ENCODE results near the gene RSBN1L.

The RSBN1L gene

DNA sequence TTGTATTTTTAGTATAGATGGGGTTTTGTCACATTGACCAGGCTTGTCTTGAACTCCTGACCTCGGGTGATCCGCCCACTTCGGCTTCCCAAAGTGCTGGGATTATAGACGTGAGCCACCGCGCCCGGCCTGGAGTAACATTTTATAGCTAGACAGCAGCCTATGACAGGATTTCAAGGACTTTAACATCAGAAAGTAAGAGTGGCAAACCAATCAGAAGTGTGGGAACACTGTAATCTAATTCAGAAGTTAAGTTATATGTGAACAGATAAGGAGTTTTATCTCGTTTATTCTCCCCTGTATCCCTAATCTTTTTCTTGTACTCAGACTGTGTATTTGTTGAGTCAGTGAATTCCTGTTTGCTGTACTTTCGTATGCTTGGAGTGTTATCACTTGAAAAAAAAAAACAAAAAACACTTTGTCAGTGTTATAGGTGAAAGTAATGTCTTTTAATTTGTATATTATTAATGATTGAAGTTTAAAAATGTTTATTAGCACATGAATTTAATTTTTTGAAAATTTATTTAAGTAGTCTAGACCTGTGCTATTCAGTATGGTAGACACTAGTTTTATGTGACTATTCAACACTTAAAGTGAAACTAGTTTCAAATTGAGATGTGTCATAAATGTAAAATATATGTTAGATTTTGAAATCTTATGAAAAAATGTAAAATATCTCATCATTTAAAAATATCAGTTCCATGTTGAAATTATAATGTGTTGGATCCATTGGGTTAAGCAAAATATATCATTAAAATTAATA, 38.6 kb downstream of the RSBN1L start:
- DNase-seq = no peak

DNA sequence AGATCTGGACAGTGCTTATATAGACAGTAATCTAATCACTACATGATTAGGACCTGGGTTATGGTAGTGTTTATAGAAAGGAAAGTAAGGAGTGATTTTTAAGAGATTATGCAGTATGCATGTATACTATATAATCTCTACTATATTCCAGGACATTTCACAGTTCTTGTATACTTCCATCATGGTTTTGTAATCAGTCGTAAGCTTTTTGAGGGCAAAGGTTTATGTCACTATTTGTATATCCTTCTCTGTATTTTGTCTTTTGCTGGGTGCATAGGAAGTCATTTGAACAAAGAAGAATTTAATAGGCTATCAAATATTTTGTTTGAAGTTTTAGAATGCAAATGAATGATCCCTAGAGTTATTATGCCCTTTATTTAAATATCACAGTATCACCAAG, 39.2 kb downstream of the RSBN1L start:
- DNase-seq = no peak

GRCh38 chr7:77736991-77737390, 40.7 kb downstream of the RSBN1L start:
- DNase-seq = no peak

GRCh38 chr7:77738382-77738781, 42.1 kb downstream of the RSBN1L start:
- DNase-seq = no peak

GRCh38 chr7:77738871-77739270, 42.6 kb downstream of the RSBN1L start:
- DNase-seq = no peak

DNA sequence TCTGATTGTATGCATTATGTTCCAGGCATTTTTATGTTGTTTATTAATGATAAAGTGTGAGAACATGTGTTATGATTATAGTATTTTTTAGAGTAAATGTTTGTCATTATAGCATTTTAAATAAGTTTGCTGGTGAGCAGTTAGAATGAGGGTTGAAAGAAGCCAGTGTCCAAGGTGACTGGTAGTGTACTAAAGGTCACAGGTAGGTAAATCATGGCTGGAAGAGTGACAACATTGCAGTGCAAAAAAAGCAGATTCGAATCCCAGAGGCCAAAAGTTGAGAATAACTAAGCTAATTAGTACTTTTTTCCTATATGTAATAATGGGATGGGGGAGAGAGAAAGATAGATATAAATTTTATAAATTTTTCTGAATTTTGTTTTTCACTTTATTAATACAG, 44.0 kb downstream of the RSBN1L start:
- no peak for DNase-seq

DNA sequence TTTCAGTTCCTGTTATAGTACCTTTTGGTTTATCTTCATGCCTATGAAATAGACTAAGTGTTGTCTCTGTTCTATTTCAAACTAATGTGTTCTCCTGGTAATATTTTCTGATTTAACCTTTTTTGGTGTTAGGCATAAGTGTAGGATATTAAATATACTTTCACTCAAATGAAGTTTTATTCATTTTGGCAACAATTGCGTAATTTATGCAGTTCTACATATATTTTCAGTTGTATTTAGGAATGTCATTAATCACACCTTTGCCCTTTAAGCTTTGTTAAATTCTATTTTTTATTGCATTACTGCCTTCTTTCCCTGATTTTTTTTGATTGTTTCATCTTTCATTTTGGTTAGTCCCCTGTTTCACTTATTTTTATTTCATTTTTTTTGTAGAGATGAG, 47.3 kb downstream of the RSBN1L start:
- no peak for DNase-seq

DNA sequence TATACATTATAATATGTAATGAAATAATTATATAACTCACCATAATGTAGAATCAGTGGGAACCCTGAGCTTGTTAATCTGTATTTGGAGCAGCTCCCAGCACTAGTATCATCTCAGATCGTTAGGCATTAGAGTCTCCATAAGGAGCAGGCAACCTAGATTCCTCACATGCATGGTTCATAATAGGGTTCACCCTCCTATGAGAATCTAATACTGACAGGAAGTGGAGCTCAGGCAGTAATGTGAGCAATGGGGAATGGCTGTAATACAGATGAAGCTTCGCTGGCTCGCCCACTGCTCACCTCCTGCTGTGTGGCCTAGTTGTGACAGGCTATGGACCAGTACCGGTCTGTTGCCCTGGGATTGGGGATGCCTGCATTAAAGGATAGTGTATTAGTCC, 49.5 kb downstream of the RSBN1L start:
- no peak for DNase-seq

- DNase-seq = no peak
Measured at GRCh38 chr7:77746164-77746823, 50.0 kb downstream of the RSBN1L start.

GRCh38 chr7:77746824-77747165, 50.5 kb downstream of the RSBN1L start:
- no peak for DNase-seq

DNA sequence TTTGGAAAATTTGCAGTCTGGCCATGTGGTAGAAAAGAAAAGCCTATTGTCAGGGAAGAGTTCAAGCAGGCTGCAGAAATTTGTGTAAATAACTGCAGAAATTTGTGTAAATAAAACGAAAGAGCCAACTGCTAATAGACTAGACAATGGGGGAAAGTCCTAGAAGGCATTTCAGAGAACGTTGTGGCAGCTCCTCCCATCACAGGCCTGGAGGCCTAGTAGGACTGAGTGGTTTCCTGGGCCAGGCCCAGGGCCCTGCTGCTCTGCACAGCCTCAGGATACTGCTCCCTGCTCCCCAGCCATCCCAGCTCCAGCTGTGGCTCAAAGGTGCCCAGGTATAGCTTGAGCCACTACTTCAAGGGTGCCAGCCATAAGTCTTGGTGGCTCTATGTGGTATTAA, 50.9 kb downstream of the RSBN1L start:
- no peak for DNase-seq

DNA sequence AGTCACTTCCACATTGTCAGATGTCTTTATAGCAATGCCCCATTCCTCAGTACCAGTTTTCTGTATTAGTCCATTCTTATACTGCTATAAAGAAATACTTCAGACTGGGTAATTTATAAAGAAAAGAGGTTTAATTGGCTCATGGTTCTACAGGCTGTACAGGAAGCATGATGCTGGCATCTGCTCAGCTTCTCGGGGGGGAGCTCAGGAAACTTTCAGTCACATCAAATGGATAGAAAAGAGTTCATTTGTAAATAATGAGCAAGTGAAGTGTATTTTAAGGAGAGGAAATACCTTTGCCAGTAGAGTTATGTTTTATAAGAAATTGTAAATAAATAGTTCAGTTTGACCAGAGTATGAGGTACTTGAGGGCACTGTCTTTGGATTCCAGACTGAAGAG, 51.5 kb downstream of the RSBN1L start:
- DNase-seq = no peak

DNA sequence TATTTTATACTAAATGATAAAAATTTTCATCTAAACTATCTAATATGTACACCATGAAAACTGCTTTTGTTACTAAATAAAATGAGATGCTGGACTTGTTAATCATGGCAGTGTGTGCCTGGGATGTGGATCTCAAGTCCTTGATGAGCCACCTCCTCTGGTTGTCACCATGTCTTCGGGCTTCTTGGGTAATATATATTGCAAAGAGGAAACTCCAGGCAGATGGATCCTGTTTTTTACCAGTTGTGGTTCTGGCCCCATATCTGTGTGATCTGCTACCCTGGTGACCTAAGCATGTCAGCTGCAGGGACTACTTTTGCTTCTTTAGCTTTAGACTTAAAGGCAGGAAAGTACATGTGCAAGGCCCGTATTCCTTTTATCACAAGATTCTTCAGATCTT, 55.8 kb downstream of the RSBN1L start:
- no peak for DNase-seq

DNA sequence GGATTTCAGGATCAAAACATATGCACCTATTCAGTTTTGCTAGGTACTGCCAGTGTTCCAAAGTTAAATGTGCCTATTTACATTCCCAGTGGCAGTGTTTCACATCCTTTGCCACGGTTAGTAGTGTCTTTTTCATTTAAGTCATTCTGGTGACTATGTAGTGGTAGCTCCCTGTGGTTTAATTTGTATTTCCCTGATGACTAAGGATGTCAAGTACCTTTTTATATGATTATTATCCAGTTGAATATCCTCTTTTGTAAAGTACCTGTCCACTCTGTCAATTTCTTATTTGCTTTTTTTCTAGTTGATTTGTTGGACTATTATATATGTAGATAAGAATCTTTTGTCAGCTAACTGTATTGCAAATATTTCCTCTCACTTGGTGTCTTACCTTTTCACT, 56.9 kb downstream of the RSBN1L start:
- DNase-seq = peak; percentile 73

DNA sequence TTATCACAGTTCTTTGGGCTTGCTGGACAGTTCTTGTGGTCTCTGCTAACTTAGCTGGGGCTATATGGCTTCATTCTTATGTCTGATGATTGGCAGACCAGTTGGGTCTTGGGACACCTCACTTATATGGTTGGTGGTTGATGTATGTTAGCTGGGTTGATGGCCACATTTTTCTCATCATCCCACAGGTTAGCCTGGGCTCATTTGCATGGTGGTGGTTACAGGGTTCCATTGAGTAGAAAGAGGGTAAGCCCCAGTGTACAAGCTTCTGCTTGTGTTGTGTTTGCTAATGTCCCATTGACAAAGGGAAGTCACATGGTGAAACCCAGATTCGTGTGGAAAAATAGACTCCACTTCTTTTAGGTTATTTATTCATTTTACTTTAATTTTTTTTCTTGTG, 61.3 kb downstream of the RSBN1L start:
- no peak for DNase-seq

- peak; percentile 8 for DNase-seq
Measured at GRCh38 chr7:77759294-77759889, 63.1 kb downstream of the RSBN1L start.

DNA sequence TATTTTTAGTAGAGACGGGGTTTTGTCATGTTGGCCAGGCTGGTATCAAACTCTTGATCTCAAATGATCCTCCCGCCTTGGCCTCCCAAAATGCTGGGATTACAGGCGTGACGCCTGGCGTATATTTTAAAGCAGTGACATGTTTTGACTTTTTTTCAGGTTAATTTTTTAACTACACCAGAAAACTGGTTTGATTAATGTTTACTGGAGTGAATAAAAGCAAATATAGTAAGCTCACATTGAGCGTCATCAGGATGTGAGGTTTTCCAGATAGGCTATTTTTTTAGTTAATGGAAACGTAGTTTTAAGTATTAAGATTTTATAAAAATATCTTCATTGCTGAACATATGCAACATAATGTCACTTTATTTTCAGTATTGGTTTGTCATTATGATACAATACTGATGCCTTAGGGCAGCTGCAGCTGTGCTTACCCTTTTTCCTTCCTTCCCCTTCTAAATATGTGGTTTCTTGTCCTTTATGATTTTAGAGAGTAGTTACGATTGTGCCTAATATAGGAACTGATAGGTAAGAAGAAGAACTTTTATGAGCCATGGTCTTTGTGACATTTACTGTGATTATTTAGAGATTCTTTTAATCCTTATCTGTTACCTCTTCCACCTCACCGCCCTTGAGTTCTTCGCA, 64.7 kb downstream of the RSBN1L start:
- DNase-seq = no peak

DNA sequence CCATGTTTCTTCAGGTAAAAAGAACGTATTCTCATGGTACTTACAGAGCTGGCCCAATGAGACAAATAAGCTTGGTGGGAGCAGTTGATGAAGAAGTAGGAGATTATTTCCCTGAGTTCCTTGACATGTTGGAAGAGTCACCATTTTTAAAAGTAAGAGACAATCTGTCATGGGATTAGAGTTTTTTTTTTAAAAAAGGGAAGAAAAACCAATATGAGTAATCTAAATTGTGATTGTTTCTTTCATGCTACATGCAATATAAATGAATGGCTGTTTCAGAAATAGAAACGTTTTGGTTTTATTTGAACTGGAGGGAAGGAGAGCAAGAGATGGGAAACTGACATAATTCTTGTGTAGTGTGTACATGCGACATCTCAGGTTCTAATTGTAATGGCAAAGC, 69.2 kb downstream of the RSBN1L start:
- no peak for DNase-seq

DNA sequence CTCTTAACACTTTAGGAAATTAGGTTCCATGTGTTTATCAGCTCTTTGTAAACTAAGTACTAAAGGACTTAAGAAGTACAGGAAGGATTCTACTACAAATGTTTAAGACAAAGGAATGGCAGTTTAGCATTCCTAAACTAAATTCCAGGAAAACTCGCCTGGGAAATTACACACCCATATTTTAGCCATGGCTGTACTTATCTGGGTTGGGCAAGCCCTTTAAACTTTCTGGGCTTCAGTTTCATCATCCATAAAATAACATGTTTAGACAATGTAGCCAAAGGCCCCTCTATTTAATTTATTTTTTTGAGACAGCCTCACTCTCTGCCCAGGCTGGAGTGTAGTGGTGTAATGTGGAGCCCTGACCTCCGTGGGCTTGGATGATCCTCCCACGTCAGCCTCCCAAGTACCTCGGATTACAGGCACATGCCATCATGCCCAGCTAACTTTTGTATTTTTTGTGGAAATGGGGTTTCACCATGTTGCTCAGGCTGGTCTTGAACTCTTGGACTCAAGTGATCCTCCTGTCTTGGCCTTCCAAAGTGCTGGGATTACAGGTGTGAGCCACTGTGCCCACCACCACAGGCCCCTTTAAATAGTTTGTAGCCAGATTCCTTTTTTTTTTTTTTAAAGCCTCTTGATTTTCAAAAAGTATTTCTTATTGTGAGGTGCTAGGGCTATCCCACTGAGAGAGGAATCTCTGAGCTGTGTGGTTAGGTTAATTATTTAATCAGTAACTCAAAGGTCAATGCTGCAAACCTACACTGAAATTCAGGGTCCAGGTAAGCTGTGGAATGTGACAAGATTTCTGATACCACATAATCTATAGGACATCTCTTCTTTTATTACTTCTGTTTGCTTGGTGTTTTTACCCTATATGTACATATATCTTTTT, 69.9 kb downstream of the RSBN1L start:
- no peak for DNase-seq

- no peak for DNase-seq
Measured at GRCh38 chr7:77766801-77767605, 70.7 kb downstream of the RSBN1L start.

DNA sequence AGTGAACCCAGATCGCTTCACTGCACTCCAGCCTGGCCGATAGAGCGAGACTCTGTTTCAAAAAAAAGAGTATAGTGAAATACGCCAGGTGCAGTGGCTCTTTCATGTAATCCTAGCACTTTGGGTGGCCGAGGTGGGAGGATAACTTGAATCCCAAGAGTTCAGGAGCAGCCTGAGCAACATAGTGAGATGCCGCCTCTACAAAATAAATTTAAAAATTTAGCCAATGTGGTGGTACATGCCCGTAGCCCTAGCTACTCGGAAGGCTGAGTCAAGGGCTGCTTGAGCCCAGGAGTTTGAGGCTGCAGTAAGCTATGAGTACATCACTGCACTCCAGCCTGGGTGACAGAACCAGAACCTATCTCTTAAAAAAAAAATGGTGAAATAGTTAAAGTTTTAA, 74.1 kb downstream of the RSBN1L start:
- DNase-seq = no peak

DNA sequence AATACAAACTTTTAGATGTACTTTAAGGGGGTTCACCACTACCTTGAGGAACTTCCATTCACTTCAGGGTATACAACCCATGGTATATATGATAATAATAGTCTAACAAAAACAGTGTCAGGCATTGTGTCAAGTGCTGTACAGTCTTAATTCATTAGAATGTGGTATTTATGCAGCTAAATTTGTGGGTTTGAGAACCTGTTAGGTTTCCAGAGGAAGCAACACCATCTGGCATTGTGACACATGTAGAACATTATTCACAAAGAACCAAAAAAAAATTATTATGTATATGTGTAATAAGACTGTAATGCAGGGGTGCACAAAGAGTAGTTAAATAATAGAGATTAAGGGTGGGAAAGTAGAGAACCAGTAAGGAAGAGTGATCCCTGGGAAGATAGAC, 75.6 kb downstream of the RSBN1L start:
- DNase-seq = no peak
